Trophoblast cell (in vitro differentiated cells and primary cell): ENCODE measurements around the gene SEMA4C.

Source experiments
- DNase-seq, 2 donors: peaks; one replicate each; pipeline ENCODE4 v3.0.0-alpha.2; 2016
- H2AFZ ChIP-seq: 2 replicates; pipeline ENCODE4 v1.6.1; 2013; ENCODE audit warnings: low read length, moderate library complexity, mild to moderate bottlenecking; ENCODE audit not compliant: insufficient read depth, poor library complexity
- H2AK5ac ChIP-seq: 2 replicates; pipeline ENCODE4 v1.6.1; 2013; ENCODE audit warnings: mild to moderate bottlenecking, low read length
- H2BK120ac ChIP-seq: 2 replicates; pipeline ENCODE4 v1.6.1; 2013; ENCODE audit warnings: low read length, mild to moderate bottlenecking, moderate library complexity; ENCODE audit not compliant: insufficient read depth, poor library complexity
- H2BK12ac ChIP-seq: 2 replicates; pipeline ENCODE4 v1.6.1; 2013; ENCODE audit warnings: mild to moderate bottlenecking, low read length, moderate library complexity
- H2BK5ac ChIP-seq: 2 replicates; pipeline ENCODE4 v1.6.1; 2013; ENCODE audit warnings: low read length, low read depth, moderate library complexity, mild to moderate bottlenecking; ENCODE audit not compliant: poor library complexity
- H3K14ac ChIP-seq: 2 replicates; pipeline ENCODE4 v1.6.1; 2013; ENCODE audit warnings: mild to moderate bottlenecking, low read length
- H3K18ac ChIP-seq: 2 replicates; pipeline ENCODE4 v1.6.1; 2013; ENCODE audit warnings: mild to moderate bottlenecking, low read length
- H3K23ac ChIP-seq: 2 replicates; pipeline ENCODE4 v1.6.1; 2013; ENCODE audit warnings: low read length
- H3K27ac ChIP-seq: 2 replicates; pipeline ENCODE4 v1.5.1; 2013; ENCODE audit warnings: low read depth, mild to moderate bottlenecking, inconsistent platforms, low read length, moderate library complexity
- H3K27me3 ChIP-seq: 2 replicates; pipeline ENCODE4 v1.6.1; 2013; ENCODE audit warnings: inconsistent platforms, mild to moderate bottlenecking, low read length, moderate library complexity; ENCODE audit not compliant: insufficient read depth
- H3K36me3 ChIP-seq, 2 experiments: 1 replicate in 1 of 2; 2 replicates in 1 of 2; pipeline ENCODE4 v1.6.1; 2013; ENCODE audit warnings: low read length in 2 of 2, mild to moderate bottlenecking in 2 of 2, moderate library complexity in 1 of 2; ENCODE audit not compliant: insufficient read depth in 2 of 2, control insufficient read depth in 1 of 2
- H3K4ac ChIP-seq: 2 replicates; pipeline ENCODE4 v1.6.1; 2013; ENCODE audit warnings: low read depth, mild to moderate bottlenecking, low read length, moderate library complexity
- H3K4me1 ChIP-seq, 2 experiments: 1 replicate in 1 of 2; 2 replicates in 1 of 2; pipeline ENCODE4 v1.6.1; 2013; ENCODE audit warnings: low read length in 2 of 2, mild to moderate bottlenecking in 2 of 2, moderate library complexity in 1 of 2; ENCODE audit not compliant: insufficient read depth in 2 of 2, control insufficient read depth in 1 of 2
- H3K4me2 ChIP-seq: 2 replicates; pipeline ENCODE4 v1.6.1; 2013; ENCODE audit warnings: inconsistent platforms, mild to moderate bottlenecking, low read length, moderate library complexity
- H3K4me3 ChIP-seq: 2 replicates; pipeline ENCODE4 v1.5.1; 2013; ENCODE audit warnings: mild to moderate bottlenecking, low read depth, low read length, inconsistent platforms
- H3K79me1 ChIP-seq: one replicate; pipeline ENCODE4 v1.6.1; 2013; ENCODE audit warnings: low read length
- H3K79me2 ChIP-seq: 2 replicates; pipeline ENCODE4 v1.6.1; 2013; ENCODE audit warnings: low read length, mild to moderate bottlenecking; ENCODE audit not compliant: control insufficient read depth, insufficient read depth, poor library complexity
- H3K9ac ChIP-seq: 2 replicates; pipeline ENCODE4 v1.6.1; 2013; ENCODE audit warnings: mild to moderate bottlenecking, low read length
- H3K9me3 ChIP-seq: 2 replicates; pipeline ENCODE4 v1.6.1; 2013; ENCODE audit warnings: low read depth, mild to moderate bottlenecking, control low read depth, inconsistent platforms, low read length; ENCODE audit not compliant: insufficient read depth
- H4K12ac ChIP-seq: 2 replicates; pipeline ENCODE4 v1.6.1; 2013; ENCODE audit warnings: low read depth, mild to moderate bottlenecking, low read length, moderate library complexity
- H4K8ac ChIP-seq: 2 replicates; pipeline ENCODE4 v1.6.1; 2013; ENCODE audit warnings: low read depth, mild to moderate bottlenecking, low read length, moderate library complexity
- H4K91ac ChIP-seq: one replicate; pipeline ENCODE4 v1.6.1; 2013; ENCODE audit warnings: low read depth, mild to moderate bottlenecking, low read length, moderate library complexity
- WGBS: extraction: QIAGEN DNeasy Blood & Tissue Kit; methylation state at CpG from one replicate; pipeline ENCODE4 v1.1.7; 2013; ENCODE audit warnings: missing lambda C conversion rate; ENCODE audit not compliant: insufficient read length, insufficient coverage; ENCODE audit errors: extremely low coverage; 5-methylcytosine and 5-hydroxymethylcytosine counted together

Gene SEMA4C

DNA sequence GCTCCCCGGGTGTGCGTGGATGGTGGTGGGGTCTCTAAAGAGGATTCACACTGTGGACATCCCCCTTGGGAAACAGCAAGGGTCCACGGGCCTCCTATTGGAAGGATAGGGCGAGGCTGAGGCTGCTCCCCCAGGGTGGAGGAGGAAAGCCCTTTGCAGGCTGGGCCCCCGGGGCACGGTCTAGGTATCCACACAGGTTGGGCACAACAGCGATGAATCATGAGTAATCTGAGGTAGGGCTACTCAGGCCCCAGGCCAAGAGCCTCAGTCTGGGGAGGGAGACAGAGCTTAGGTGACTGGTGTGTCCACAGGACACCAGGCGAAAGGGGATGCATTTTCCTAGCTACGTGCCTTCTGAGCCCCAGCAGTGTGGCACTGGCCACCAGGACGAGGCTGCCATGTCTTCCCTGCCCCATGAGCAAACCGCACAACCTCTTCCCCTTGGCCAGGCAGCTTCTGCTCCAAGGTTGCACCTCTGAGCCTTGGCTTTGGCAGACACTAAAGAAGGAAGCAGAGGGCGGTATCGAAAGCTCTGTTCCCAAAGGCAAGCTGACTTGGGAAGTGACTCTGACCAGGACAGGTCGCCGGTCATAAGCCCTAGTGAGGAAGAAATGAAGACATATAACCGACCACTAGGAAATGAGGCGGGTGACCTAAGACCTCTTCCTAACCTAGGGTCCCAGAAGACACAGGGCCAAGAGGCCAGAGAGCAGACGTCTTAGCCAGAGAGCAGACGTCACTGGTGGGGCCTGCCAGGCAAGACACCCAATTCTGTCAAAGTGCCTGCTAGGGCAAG lies 14.6 kb upstream of the SEMA4C start:
- H3K36me3 ChIP-seq: no peaks in the 10 kb centered on the region
- H3K79me2 ChIP-seq: peaks cover 37% of the 10 kb centered on the region
- H3K18ac ChIP-seq: peak overlapping the region; percentile 84
- no peak overlapping the region for H3K4me2 ChIP-seq
- H2BK5ac ChIP-seq: peak overlapping the region; percentile 73
- peak overlapping the region; percentile 83 for H3K14ac ChIP-seq
- H2BK120ac ChIP-seq: peak overlapping the region; percentile 97
- no peaks in the 10 kb centered on the region for H3K27me3 ChIP-seq
- H3K23ac ChIP-seq: no peak overlapping the region
- DNase-seq: peak; percentile 95 to 97
- H3K4me3 ChIP-seq: no peak overlapping the region
- peak overlapping the region; percentile 95 for H4K91ac ChIP-seq
- H3K9ac ChIP-seq: no peak overlapping the region
- H2BK12ac ChIP-seq: peak overlapping the region; percentile 63
- H2AK5ac ChIP-seq: peak overlapping the region; percentile 94
- H4K12ac ChIP-seq: no peak overlapping the region
- peak overlapping the region; percentile 85 for H4K8ac ChIP-seq
- H3K9me3 ChIP-seq: peaks cover 2% of the 10 kb centered on the region
- H3K27ac ChIP-seq: peak overlapping the region; percentile 89
- peaks cover 85 to 87% of the 10 kb centered on the region in 2 experiments for H3K4me1 ChIP-seq
- WGBS: no CpG with 5 or more reads among the region's 19 CpGs
- H2AFZ ChIP-seq: peak overlapping the region; percentile 12
- peaks cover 80% of the 10 kb centered on the region for H3K79me1 ChIP-seq
- peak overlapping the region; percentile 3 for H3K4ac ChIP-seq

DNA sequence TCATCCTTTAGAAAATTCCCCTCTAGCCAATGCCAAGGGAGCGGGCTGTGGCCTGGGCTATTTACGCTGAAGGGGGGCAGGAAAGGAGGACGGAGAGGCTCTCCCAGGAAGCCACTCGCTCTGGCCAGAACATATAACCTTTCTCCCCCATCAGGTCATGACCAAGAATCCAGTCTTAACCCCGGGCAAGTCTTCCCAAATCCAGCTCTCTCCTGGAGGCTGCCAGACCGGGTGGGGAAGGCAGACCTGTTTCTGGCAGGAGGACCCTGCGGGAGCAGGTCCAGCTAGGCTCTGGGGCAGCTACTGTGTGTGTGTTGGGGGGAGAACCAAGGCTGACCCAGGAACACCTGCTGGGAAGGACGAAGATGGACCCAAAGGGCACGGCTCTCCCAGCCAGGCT lies 13.4 kb upstream of the SEMA4C start:
- peak; percentile 73 to 85 for DNase-seq
- peak overlapping the region; percentile 63 for H2BK12ac ChIP-seq
- H3K9ac ChIP-seq: no peak overlapping the region
- H4K8ac ChIP-seq: peak overlapping the region; percentile 85
- peak overlapping the region; percentile 42 for H2AFZ ChIP-seq
- H3K79me2 ChIP-seq: peaks cover 36% of the 10 kb centered on the region
- H2BK120ac ChIP-seq: peak overlapping the region; percentile 97
- H3K27ac ChIP-seq: peak overlapping the region; percentile 89
- H4K12ac ChIP-seq: no peak overlapping the region
- H3K4ac ChIP-seq: peak overlapping the region; percentile 3
- peak overlapping the region; percentile 95 for H4K91ac ChIP-seq
- H2AK5ac ChIP-seq: peak overlapping the region; percentile 94
- H3K4me3 ChIP-seq: peak overlapping the region; percentile 26
- H3K9me3 ChIP-seq: peaks cover 3% of the 10 kb centered on the region
- peak overlapping the region; percentile 73 for H2BK5ac ChIP-seq
- peak overlapping the region; percentile 84 for H3K18ac ChIP-seq
- no peaks in the 10 kb centered on the region for H3K27me3 ChIP-seq
- H3K14ac ChIP-seq: peak overlapping the region; percentile 83
- H3K4me1 ChIP-seq: peaks cover 79 to 80% of the 10 kb centered on the region in 2 experiments
- H3K79me1 ChIP-seq: peaks cover 81% of the 10 kb centered on the region
- no CpG with 5 or more reads among the region's 9 CpGs for WGBS
- H3K23ac ChIP-seq: no peak overlapping the region
- no peak overlapping the region for H3K4me2 ChIP-seq
- no peaks in the 10 kb centered on the region for H3K36me3 ChIP-seq

DNA sequence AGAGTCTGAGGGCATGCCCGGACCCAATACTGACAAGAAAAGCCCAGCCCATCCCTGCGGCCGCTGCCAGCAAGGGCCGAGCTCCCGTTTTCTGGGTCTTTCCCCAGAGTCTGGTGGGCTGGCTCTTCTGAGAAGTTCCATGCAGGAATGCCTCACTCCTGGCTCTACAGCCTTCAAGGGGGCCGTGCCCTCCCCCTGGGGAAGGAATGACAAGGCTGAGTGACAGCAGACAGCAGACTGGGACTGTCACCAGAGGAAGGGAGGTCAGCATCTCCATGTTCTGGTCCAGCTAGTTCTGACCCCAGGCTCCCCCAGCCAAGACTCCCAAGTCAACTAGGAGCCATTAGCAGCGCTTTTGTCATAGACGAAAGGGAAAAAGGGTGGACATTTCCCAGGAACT lies 13.0 kb upstream of the SEMA4C start:
- Histone ChIP-seq H4K12ac (peak overlapping the region; percentile 32), H3K79me2 (peaks cover 35% of the 10 kb centered on the region), H2BK120ac (peak overlapping the region; percentile 97), H2BK12ac (peak overlapping the region; percentile 74), H3K36me3 (no peaks in the 10 kb centered on the region), H3K23ac (no peak overlapping the region), H2BK5ac (peak overlapping the region; percentile 73), H3K4ac (peak overlapping the region; percentile 41), H2AFZ (peak overlapping the region; percentile 32), H3K4me1 (peaks cover 75 to 78% of the 10 kb centered on the region in 2 experiments), H3K27ac (peak overlapping the region; percentile 89), H4K91ac (peak overlapping the region; percentile 95), H3K27me3 (no peaks in the 10 kb centered on the region), H3K9ac (no peak overlapping the region), H3K9me3 (peaks cover 4% of the 10 kb centered on the region), H3K4me3 (no peak overlapping the region), H3K4me2 (no peak overlapping the region), H4K8ac (peak overlapping the region; percentile 83), H3K79me1 (peaks cover 79% of the 10 kb centered on the region), H3K14ac (peak overlapping the region; percentile 60), H3K18ac (peak overlapping the region; percentile 58), H2AK5ac (peak overlapping the region; percentile 37)
- no CpG with 5 or more reads among the region's 8 CpGs for WGBS
- peak in 1 of 2 donors; percentile 58 for DNase-seq

DNA sequence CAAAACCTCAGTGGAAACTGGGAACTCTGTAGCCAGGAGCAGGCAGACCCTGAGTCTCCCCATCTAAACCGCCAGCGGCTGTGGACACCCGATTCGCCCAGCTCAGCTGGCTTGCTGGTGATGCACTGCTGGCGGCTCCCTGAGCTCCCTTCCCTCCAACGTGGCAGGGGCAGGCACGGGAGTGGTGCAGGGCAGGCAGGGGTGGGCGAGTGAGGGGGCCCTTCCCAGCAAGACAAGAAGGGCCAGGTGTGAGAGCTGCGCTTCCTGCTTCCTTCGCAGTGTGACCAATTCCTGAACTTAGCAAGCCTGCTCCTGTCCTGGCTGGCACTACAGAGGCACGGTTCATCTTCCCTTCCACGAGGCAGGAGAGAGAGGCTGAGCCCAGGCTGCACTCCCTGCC lies 12.3 kb upstream of the SEMA4C start:
- Histone ChIP-seq H4K8ac (peak overlapping the region; percentile 83), H3K18ac (peak overlapping the region; percentile 58), H3K79me1 (peaks cover 75% of the 10 kb centered on the region), H3K4me3 (no peak overlapping the region), H3K27ac (peak overlapping the region; percentile 89), H3K27me3 (no peaks in the 10 kb centered on the region), H2AFZ (peak overlapping the region; percentile 8), H2AK5ac (peak overlapping the region; percentile 37), H3K23ac (no peak overlapping the region), H2BK12ac (peak overlapping the region; percentile 74), H2BK5ac (peak overlapping the region; percentile 73), H4K12ac (peak overlapping the region; percentile 22), H3K9ac (no peak overlapping the region), H2BK120ac (peak overlapping the region; percentile 97), H3K14ac (peak overlapping the region; percentile 60), H4K91ac (peak overlapping the region; percentile 95), H3K4me2 (peak overlapping the region; percentile 54), H3K36me3 (no peaks in the 10 kb centered on the region), H3K79me2 (peaks cover 35% of the 10 kb centered on the region), H3K4me1 (peaks cover 72 to 75% of the 10 kb centered on the region in 2 experiments), H3K4ac (peak overlapping the region; percentile 41), H3K9me3 (peaks cover 4% of the 10 kb centered on the region)
- WGBS: no CpG with 5 or more reads among the region's 12 CpGs
- DNase-seq: peak; percentile 41 to 47
